GM18951 (cell line): ENCODE data around the gene RUSF1.

Experiments
- POLR2A ChIP-seq: IDR thresholded peaks from 4 replicates; pipeline ENCODE4 v1.6.1; 2011; ENCODE audit warnings: mild to moderate bottlenecking; ENCODE audit not compliant: insufficient read length, insufficient read depth; ENCODE audit errors: extremely low read depth
- in situ Hi-C: fragments of 300-500 bp; cut with MboI; formaldehyde crosslinking; loops from one replicate; pipeline ENCODE4 v1.12.0; 2022; ENCODE audit warnings: low sequenced_read_pairs, mixed read lengths, inconsistent platforms; ENCODE audit not compliant: unreplicated experiment

RUSF1 gene

DNA sequence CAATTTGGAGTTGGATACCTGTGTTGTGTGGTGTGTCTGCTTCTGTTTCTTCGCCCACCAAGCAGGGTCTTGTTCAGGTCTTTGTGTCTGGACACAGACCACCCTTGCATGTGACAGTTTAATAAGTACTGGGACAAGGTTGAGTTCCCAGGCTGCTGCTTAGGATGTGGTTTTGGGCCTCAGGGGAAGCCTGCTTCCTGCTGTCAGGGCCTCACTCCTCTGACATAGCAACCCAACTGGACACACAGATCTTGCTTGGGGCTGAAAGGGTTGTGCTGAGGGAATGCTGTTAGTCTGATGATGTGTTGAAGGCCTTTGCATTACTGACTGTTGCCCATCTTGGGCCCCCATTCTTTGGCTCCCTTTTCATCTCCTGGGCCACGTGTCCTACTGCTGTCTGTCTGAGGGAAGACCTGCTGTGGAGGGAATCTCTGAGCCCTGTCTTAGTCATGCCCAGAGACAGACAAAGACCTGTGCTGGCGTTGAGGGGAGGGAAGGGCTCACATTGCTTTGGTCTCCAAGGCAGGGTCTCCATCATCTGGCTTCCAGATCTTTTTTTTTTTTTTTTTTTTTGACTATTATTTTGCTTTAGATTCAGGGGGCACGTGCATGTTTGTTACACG lies 40.9 kb downstream of the RUSF1 start:
- no peak for TF ChIP-seq POLR2A
- in situ Hi-C loops = loop anchor here (25.0 kb wide), 1 partner anchor 395 kb away; the partner anchor contains the start of gene ZNF267

DNA sequence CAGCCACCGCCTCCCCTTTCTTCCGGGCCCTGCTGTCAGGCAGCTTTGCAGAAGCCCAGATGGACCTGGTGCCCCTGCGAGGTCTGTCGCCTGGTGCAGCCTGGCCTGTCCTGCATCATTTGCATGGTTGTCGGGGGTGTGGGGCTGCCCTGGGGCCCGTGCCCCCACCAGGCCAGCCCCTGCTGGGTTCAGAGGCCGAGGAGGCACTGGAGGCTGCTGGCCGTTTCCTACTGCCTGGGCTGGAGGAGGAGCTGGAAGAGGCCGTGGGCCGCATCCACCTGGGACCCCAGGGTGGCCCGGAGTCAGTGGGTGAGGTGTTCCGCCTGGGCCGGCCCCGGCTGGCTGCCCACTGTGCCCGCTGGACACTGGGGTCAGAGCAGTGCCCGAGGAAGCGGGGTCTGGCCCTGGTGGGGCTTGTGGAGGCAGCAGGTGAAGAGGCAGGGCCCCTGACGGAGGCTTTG lies 41.8 kb downstream of the RUSF1 start:
- no peak for TF ChIP-seq POLR2A
- in situ Hi-C loops = loop anchor here (25.0 kb wide), 1 partner anchor 396 kb away; the partner anchor contains the start of gene ZNF267

DNA sequence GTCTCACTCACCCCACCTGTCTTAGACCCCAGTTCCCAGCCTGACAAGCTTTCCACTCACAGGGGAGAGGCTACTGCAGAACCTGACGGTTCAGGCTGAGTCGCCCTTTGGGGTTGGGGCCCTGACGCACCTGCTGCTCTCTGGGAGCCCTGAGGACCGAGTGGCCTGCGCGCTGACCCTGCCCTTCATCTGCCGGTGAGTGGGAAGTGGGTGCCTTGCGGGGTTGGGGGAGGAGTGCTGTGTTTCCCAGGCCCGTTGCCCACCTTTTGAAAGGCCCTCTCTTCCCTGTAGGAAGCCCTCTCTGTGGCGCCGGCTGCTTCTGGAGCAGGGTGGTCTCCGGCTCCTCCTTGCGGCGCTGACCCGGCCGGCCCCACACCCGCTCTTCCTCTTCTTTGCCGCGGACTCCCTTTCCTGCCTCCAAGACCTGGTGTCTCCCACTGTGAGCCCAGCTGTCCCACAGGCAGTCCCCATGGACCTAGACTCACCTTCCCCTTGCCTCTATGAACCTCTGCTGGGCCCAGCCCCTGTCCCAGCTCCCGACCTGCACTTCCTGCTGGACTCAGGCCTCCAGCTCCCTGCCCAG lies 42.3 kb downstream of the RUSF1 start:
- no peak for TF ChIP-seq POLR2A
- in situ Hi-C loops = loop anchor here (25.0 kb wide), 1 partner anchor 396 kb away; the partner anchor contains the start of gene ZNF267

DNA sequence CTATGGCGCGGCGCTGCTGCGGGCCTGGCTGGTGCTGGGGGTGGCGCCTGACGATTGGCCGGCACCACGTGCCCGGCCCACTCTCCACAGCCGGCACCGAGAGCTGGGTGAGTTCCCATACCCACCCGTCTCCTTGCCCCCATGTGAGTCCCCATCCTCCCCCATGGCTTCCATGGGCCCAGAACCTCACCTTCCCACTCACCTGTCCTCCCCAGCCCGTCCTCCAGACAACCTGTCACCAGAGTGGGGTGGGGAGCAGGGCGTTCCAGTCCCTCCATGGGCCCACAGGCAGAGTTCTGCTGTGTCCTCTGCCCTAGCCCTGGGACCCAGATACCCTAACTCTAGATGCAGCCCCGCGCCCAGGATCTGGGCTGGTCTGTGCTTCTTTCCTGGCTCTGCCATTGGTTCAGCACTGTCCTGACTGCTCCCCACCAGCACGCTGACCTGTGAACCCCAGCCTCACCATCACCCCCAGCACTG lies 43.4 kb downstream of the RUSF1 start:
- in situ Hi-C loops = loop anchor here (25.0 kb wide), 1 partner anchor 397 kb away; the partner anchor contains the start of gene ZNF267
- no peak for TF ChIP-seq POLR2A

DNA sequence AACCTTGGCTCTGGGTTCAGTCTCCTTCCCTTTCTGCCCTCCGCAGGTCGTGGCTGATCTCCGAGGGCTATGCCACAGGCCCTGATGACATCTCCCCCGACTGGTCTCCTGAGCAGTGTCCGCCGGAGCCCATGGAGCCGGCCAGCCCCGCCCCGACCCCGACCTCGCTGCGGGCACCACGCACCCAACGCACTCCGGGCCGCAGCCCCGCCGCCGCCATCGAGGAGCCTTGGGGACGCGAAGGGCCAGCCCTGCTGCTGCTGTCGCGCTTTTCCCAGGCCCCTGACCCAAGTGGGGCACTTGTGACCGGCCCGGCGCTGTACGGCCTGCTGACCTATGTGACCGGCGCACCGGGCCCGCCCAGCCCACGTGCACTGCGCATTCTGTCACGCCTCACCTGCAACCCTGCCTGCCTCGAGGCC lies 43.8 kb downstream of the RUSF1 start:
- in situ Hi-C loops = loop anchor here (25.0 kb wide), 1 partner anchor 398 kb away; the partner anchor contains the start of gene ZNF267
- TF ChIP-seq POLR2A = no peak

DNA sequence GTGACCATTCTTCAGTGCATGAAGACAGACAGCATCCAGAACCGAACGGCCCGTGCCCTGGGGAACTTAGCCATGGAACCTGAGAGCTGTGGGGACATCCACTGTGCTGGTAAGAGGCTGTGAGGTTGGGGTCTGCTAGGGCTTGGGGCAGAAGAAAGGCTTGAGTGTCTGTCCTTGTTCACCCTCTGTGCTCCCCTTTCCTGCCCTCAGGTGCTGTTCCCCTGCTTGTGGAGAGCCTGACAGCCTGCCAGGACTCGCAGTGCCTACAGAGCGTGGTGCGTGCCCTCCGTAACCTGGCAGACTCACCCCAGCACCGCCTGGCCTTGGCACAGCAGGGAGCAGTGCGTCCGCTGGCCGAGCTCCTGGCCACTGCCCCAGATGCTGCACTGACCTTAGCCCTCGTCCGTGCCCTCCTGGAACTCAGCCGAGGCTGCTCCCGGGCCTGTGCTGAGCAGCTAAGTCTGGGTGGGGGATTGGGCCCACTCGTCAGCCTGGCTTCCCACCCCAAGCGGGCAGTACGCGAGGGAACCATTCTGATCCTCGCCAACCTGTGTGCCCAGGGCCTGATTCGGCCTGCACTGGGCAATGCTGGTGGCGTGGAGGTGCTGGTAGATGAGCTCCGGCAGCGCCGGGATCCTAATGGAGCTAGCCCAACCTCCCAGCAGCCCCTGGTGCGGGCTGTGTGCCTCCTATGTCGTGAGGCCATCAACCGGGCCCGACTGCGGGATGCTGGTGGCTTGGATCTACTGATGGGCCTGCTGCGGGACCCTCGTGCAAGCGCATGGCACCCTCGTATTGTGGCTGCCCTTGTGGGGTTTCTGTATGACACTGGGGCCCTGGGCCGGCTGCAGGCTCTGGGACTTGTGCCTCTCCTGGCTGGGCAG lies 46.0 kb downstream of the RUSF1 start:
- in situ Hi-C loops = loop anchor here (25.0 kb wide), 1 partner anchor 400 kb away; the partner anchor contains the start of gene ZNF267
- TF ChIP-seq POLR2A = no peak

DNA sequence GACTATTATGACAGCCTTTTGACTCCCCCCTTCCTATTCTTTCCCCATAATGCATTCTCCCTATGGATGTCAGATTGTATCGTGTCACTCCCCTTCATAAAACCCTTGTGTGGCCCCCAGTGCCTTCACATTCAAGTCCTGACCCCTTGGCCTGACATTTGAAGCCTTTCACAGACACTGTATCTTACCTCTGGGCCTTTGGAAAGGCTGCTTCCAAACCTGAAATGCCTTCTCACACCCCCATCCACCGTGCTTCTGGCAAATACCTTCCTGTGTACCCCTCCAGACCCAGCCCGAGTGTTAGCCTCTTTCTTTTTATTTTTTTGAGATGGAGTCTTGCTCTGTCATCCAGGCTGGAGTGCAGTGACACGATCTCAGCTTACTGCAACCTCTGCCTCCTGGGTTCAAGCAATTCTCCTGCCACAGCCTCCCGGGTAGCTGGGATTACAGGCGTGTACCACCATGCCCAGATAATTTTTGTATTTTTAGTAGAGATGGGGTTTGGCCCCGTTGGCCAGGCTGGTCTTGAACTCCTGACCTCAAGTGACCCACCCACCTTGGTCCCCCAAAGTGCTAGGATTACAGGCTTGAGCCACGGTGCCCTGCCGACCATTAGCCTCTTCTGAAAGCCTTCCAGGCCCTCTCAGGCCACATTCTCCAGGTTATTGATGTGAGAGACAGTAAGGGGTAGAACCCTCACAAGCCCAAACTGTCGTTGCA lies 46.8 kb downstream of the RUSF1 start:
- in situ Hi-C loops = loop anchor here (25.0 kb wide), 1 partner anchor 401 kb away; the partner anchor contains the start of gene ZNF267
- no peak for TF ChIP-seq POLR2A

DNA sequence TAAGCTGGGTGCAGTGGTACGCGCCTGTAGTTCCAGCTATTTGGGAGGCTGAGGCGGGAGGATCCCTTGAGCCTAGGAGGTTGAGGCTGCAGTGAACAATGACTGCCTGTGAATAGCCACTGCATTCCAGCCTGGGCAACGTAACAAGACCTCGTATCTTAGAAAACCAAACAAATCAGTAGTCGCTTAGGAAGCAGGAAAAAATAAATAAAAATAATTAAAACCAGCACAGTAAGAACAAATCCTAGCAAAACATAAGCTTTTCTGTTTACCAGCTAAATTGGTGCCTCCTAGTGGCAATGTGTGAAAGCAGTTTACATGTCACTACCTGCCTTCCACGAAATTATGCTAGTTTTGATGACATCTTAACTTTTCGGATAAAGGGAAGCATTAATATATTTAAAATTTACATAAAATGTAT lies 47.6 kb downstream of the RUSF1 start:
- in situ Hi-C loops = loop anchor here (25.0 kb wide), 1 partner anchor 402 kb away; the partner anchor contains the start of gene ZNF267
- no peak for TF ChIP-seq POLR2A

DNA sequence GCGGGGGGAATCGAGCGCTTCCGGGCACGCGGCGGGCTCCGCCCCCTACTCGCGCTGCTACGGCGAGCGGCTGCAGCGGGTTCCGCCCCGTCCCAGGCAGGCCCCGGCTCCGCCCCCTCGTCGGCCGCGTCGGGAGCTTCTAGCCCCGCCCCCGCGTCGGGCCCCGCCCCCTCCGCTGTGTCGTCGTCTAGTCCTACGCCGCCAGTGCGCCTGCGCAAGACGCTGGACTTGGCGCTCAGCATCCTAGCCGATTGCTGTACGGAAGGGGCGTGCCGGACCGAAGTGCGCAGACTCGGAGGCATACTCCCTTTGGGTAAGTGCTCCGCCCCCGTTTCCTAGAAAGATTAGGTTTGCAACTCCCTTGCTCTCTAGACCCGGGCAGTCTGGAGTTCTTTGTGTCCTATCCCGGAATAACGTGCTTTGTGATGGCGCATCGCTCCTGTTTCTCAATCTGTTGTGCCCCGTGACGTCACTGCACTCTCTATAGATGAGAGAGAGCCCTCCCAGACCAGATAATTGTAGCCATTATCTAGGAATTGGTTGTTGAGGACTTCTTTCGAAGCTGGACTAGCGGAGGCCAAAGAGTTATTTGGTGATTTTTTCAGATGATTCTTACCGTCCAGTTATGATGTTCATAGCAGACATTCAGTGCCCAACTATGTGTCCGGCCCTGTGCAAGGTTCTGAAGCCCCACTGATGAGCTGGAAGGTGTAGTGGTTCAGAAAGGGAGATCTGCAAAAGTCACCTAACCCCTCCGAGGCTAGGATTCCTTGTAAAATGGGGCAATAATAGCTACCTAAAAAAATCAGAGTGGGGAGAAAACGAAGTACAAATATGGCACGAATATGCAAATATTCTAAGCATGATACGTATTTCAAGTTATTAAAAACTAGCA lies 48.3 kb downstream of the RUSF1 start:
- peak; percentile 47 for TF ChIP-seq POLR2A
- in situ Hi-C loops = loop anchor here (25.0 kb wide), 1 partner anchor 402 kb away; the partner anchor contains the start of gene ZNF267

GRCh38 chr16:31458844-31459686 lies 49.1 kb downstream of the RUSF1 start, which contains the start of gene ARMC5:
ARMC5 (plus strand) TSS chr16:31459501; CDS start chr16:31459525, 24 bp downstream.
- in situ Hi-C loops = loop anchor here (25.0 kb wide), 1 partner anchor 403 kb away; the partner anchor contains the start of gene ZNF267

More at GRCh38 chr16:31458844-31459686, 49.1 kb downstream of the RUSF1 start, which contains the start of gene ARMC5:
- TF ChIP-seq POLR2A = peak; percentile 59
